OCI-LY3 (cell line): Measurements from ENCODE around the gene SHQ1.

Experiments
- H2AFZ ChIP-seq: fragments of 200-600, 300-600 bp; shearing (Covaris generic); 2 replicates; pipeline ENCODE4 v1.6.0; 2014; ENCODE audit warnings: antibody characterized with exemption, low read depth, low read length
- H3K27ac ChIP-seq: fragments of 200-600, 300-600 bp; sonication (generic); 2 replicates; pipeline ENCODE4 v1.5.1; 2014; ENCODE audit warnings: mild to moderate bottlenecking, low read length, moderate library complexity, mixed read lengths
- H3K27me3 ChIP-seq: fragments of 200-600, 300-600 bp; sonication (generic); 2 replicates; pipeline ENCODE4 v1.6.1; 2014; ENCODE audit warnings: low read depth, low read length, mixed read lengths
- H3K36me3 ChIP-seq: fragments of 200-600, 300-600 bp; sonication (generic); replicated peaks from 2 replicates; pipeline ENCODE3; 2014; ENCODE audit warnings: low read depth, low read length, mixed read lengths
- H3K4me1 ChIP-seq: fragments of 300-600, 200-600 bp; sonication (generic); 2 replicates; pipeline ENCODE4 v1.6.1; 2014; ENCODE audit warnings: low read length, mixed read lengths
- H3K4me2 ChIP-seq: fragments of 200-600, 300-600 bp; sonication (generic); 2 replicates; pipeline ENCODE4 v1.6.1; 2014; ENCODE audit warnings: low read length, mixed read lengths
- H3K4me3 ChIP-seq: fragments of 300-600, 200-600 bp; sonication (generic); 2 replicates; pipeline ENCODE4 v1.5.1; 2014; ENCODE audit warnings: antibody characterized with exemption, mild to moderate bottlenecking, low read length, moderate library complexity
- H3K79me2 ChIP-seq: fragments of 300-600, 200-600 bp; shearing (Covaris generic); 2 replicates; pipeline ENCODE4 v1.6.1; 2014; ENCODE audit warnings: mild to moderate bottlenecking, low read length, mixed read lengths
- H3K9ac ChIP-seq: fragments of 300-600, 200-600 bp; shearing (Covaris generic); 2 replicates; pipeline ENCODE4 v1.6.0; 2014; ENCODE audit warnings: mild to moderate bottlenecking, low read length, moderate library complexity
- H3K9me3 ChIP-seq: fragments of 200-600, 300-600 bp; shearing (Covaris generic); 2 replicates; pipeline ENCODE4 v1.6.1; 2014; ENCODE audit warnings: low read length, mixed read lengths; ENCODE audit not compliant: insufficient read depth
- H4K20me1 ChIP-seq: fragments of 200-600, 300-600 bp; sonication (generic); 2 replicates; pipeline ENCODE4 v1.6.1; 2016; ENCODE audit warnings: low read length, mixed read lengths; ENCODE audit not compliant: insufficient read depth
- CTCF ChIP-seq: fragments of 200-600, 300-600 bp; sonication (generic); IDR thresholded peaks from 2 replicates; pipeline ENCODE4 v1.5.1; 2014; ENCODE audit warnings: antibody characterized with exemption, low read length, low read depth
- EZH2phosphoT487 ChIP-seq: fragments of 200-600 bp; shearing (Covaris generic); IDR thresholded peaks from 2 replicates; pipeline ENCODE4 v1.6.1; 2018; ENCODE audit warnings: antibody characterized with exemption, mixed run types, low read depth

Gene SHQ1

GRCh38 chr3:72847751-72848702, at the start of gene SHQ1:
Gene SHQ1, minus strand, starts transcription at chr3:72848445. Its CDS starts 105 bp downstream, at chr3:72848340.
- H3K27ac ChIP-seq, result peak within 1 kb of the TSS; percentile 21; the same call in 1 of the 2 replicates
- peaks cover 59% of the 10 kb centered on the region for H3K4me1 ChIP-seq
- peak within 1 kb of the TSS; percentile 88 for H2AFZ ChIP-seq
- H3K4me3 ChIP-seq, result peak within 1 kb of the TSS; percentile 88
- H3K79me2 ChIP-seq, result peaks cover 28% of the 10 kb centered on the region
- H3K9me3 ChIP-seq, result no peaks in the 10 kb centered on the region
- H3K9ac ChIP-seq, result peak within 1 kb of the TSS; percentile 69
- peaks cover 3% of the 10 kb centered on the region for H3K36me3 ChIP-seq
- H4K20me1 ChIP-seq, result peaks cover 16% of the 10 kb centered on the region
- H3K27me3 ChIP-seq, result peaks cover 24% of the 10 kb centered on the region
- TF ChIP-seq CTCF (no peak), EZH2phosphoT487 (no peak)
- peak within 1 kb of the TSS; percentile 100 for H3K4me2 ChIP-seq

GRCh38 chr3:72897758-72898007, 49.4 kb upstream of the SHQ1 start:
- no peak overlapping the region for H3K4me3 ChIP-seq
- no peak overlapping the region for H2AFZ ChIP-seq
- H3K79me2 ChIP-seq, result no peaks in the 10 kb centered on the region
- TF ChIP-seq CTCF (no peak), EZH2phosphoT487 (no peak)
- H4K20me1 ChIP-seq, result no peaks in the 10 kb centered on the region
- H3K36me3 ChIP-seq, result no peaks in the 10 kb centered on the region
- no peak overlapping the region for H3K9ac ChIP-seq
- no peak overlapping the region for H3K27ac ChIP-seq
- peaks cover 10% of the 10 kb centered on the region for H3K4me1 ChIP-seq
- H3K27me3 ChIP-seq, result peaks cover 24% of the 10 kb centered on the region
- H3K9me3 ChIP-seq, result no peaks in the 10 kb centered on the region
- H3K4me2 ChIP-seq, result no peak overlapping the region

- Histone ChIP-seq H3K36me3 (no peaks in the 10 kb centered on the region), H4K20me1 (no peaks in the 10 kb centered on the region), H3K9ac (no peak overlapping the region), H3K4me2 (no peak overlapping the region), H3K4me3 (no peak overlapping the region), H3K79me2 (no peaks in the 10 kb centered on the region), H3K27me3 (peaks cover 28% of the 10 kb centered on the region), H3K27ac (no peak overlapping the region), H3K9me3 (no peaks in the 10 kb centered on the region), H3K4me1 (peaks cover 10% of the 10 kb centered on the region), H2AFZ (no peak overlapping the region)
- TF ChIP-seq CTCF, result no peak
- TF ChIP-seq EZH2phosphoT487, result no peak
Measured at GRCh38 chr3:72896996-72897757, 48.9 kb upstream of the SHQ1 start.

- H3K36me3 ChIP-seq, result no peaks in the 10 kb centered on the region
Measured at GRCh38 chr3:72894976-72895552, 46.8 kb upstream of the SHQ1 start.

More at GRCh38 chr3:72894976-72895552, 46.8 kb upstream of the SHQ1 start:
- no peaks in the 10 kb centered on the region for H4K20me1 ChIP-seq
- no peaks in the 10 kb centered on the region for H3K79me2 ChIP-seq
- no peak overlapping the region for H3K4me3 ChIP-seq
- peaks cover 35% of the 10 kb centered on the region for H3K27me3 ChIP-seq
- TF ChIP-seq EZH2phosphoT487 (no peak), CTCF (no peak)
- no peak overlapping the region for H2AFZ ChIP-seq
- no peak overlapping the region for H3K27ac ChIP-seq
- H3K4me2 ChIP-seq, result no peak overlapping the region
- no peaks in the 10 kb centered on the region for H3K9me3 ChIP-seq
- peaks cover 10% of the 10 kb centered on the region for H3K4me1 ChIP-seq
- H3K9ac ChIP-seq, result no peak overlapping the region
